DND-41 (cell line): ENCODE measurements around the gene DIPK1C.

Source experiments
- ATAC-seq: fragments of 200-7000 bp; cut with Tn5 transposase; 3 replicates; pipeline ENCODE4 v1.9.1; 2021; ENCODE audit warnings: low read depth; ENCODE audit not compliant: insufficient read depth
- DNase-seq: peaks from one replicate; pipeline ENCODE4 v3.0.0-alpha.2; 2020
- H2AFZ ChIP-seq: 2 replicates; pipeline ENCODE4 v1.6.0; 2012; ENCODE audit warnings: low read depth, low read length
- H3K27ac ChIP-seq: 2 replicates; pipeline ENCODE4 v1.5.1; 2012; ENCODE audit warnings: low read length, inconsistent platforms
- H3K27me3 ChIP-seq: fragments of 200-600 bp; sonication (generic); 2 replicates; pipeline ENCODE4 v1.6.0; 2012; ENCODE audit warnings: low read length, mild to moderate bottlenecking, inconsistent platforms; ENCODE audit not compliant: insufficient read depth, poor library complexity
- H3K36me3 ChIP-seq: 2 replicates; pipeline ENCODE4 v1.5.1; 2012; ENCODE audit warnings: low read length, inconsistent platforms; ENCODE audit not compliant: insufficient read depth
- H3K4me1 ChIP-seq: 2 replicates; pipeline ENCODE4 v1.5.1; 2012; ENCODE audit warnings: mild to moderate bottlenecking, low read length; ENCODE audit not compliant: insufficient read depth
- H3K4me2 ChIP-seq: 2 replicates; pipeline ENCODE4 v1.6.0; 2012; ENCODE audit warnings: mild to moderate bottlenecking, moderate library complexity, low read length, inconsistent platforms; ENCODE audit not compliant: insufficient read depth
- H3K4me3 ChIP-seq, 2 experiments: fragments of 200-600 bp in 1 of 2; shearing (Covaris generic) in 1 of 2; 2 replicates each; pipeline ENCODE4 v1.5.1; 2012 to 2016; ENCODE audit warnings: inconsistent platforms in 2 of 2, low read length in 2 of 2, mild to moderate bottlenecking in 2 of 2, low read depth in 1 of 2, moderate library complexity in 1 of 2
- H3K79me2 ChIP-seq: 2 replicates; pipeline ENCODE4 v1.6.0; 2012; ENCODE audit warnings: low read length, inconsistent platforms; ENCODE audit not compliant: insufficient read depth
- H3K9ac ChIP-seq: 2 replicates; pipeline ENCODE4 v1.6.0; 2012; ENCODE audit warnings: low read depth, mild to moderate bottlenecking, inconsistent platforms, low read length, moderate library complexity
- H3K9me3 ChIP-seq: 2 replicates; pipeline ENCODE4 v1.5.1; 2012; ENCODE audit warnings: low read length, moderate library complexity, mild to moderate bottlenecking, inconsistent platforms; ENCODE audit not compliant: insufficient read depth, severe bottlenecking
- H4K20me1 ChIP-seq: 2 replicates; pipeline ENCODE4 v1.6.0; 2012; ENCODE audit warnings: low read length; ENCODE audit not compliant: insufficient read depth
- CTCF ChIP-seq: IDR thresholded peaks from 2 replicates; pipeline ENCODE4 v1.5.1; 2012; ENCODE audit warnings: borderline replicate concordance, low read length, moderate library complexity, mild to moderate bottlenecking; ENCODE audit not compliant: poor library complexity, severe bottlenecking; ENCODE audit errors: extremely low read depth
- EZH2 ChIP-seq: IDR thresholded peaks from 3 replicates; pipeline ENCODE4 v1.6.1; 2012; ENCODE audit warnings: borderline replicate concordance, low read depth, mild to moderate bottlenecking, moderate library complexity, low read length, inconsistent platforms; ENCODE audit not compliant: severe bottlenecking

DIPK1C gene

GRCh38 chr18:74444104-74444503 lies 13.0 kb downstream of the DIPK1C start:
- Histone ChIP-seq H3K9me3 (no peaks in the 10 kb centered on the region), H3K4me1 (no peaks in the 10 kb centered on the region), H3K36me3 (no peaks in the 10 kb centered on the region), H3K4me2 (no peak overlapping the region), H3K4me3 (no peak overlapping the region), H3K79me2 (no peaks in the 10 kb centered on the region), H4K20me1 (no peaks in the 10 kb centered on the region), H3K27ac (no peak overlapping the region), H3K9ac (no peak overlapping the region), H3K27me3 (peaks cover 3% of the 10 kb centered on the region), H2AFZ (no peak overlapping the region)
- ATAC-seq (no peak), DNase-seq (no peak)
- no peak for TF ChIP-seq CTCF
- TF ChIP-seq EZH2: no peak

GRCh38 chr18:74440808-74441427 lies 16.2 kb downstream of the DIPK1C start:
- no peaks in the 10 kb centered on the region for H3K9me3 ChIP-seq
- no peak for TF ChIP-seq CTCF
- TF ChIP-seq EZH2: no peak
- H4K20me1 ChIP-seq: no peaks in the 10 kb centered on the region
- no peaks in the 10 kb centered on the region for H3K79me2 ChIP-seq
- no peak overlapping the region for H3K4me3 ChIP-seq
- no peak for ATAC-seq
- no peaks in the 10 kb centered on the region for H3K36me3 ChIP-seq
- no peak overlapping the region for H3K27ac ChIP-seq
- H3K4me2 ChIP-seq: no peak overlapping the region
- H3K27me3 ChIP-seq: peaks cover 1% of the 10 kb centered on the region
- H3K4me1 ChIP-seq: no peaks in the 10 kb centered on the region
- no peak overlapping the region for H2AFZ ChIP-seq
- H3K9ac ChIP-seq: no peak overlapping the region
- no peak for DNase-seq

GRCh38 chr18:74438091-74438490 lies 19.0 kb downstream of the DIPK1C start:
- H3K4me2 ChIP-seq: no peak overlapping the region
- no peaks in the 10 kb centered on the region for H4K20me1 ChIP-seq
- no peak overlapping the region for H3K27ac ChIP-seq
- no peak overlapping the region for H2AFZ ChIP-seq
- H3K4me3 ChIP-seq: no peak overlapping the region
- peaks cover 2% of the 10 kb centered on the region for H3K27me3 ChIP-seq
- TF ChIP-seq CTCF (no peak), EZH2 (no peak)
- no peaks in the 10 kb centered on the region for H3K79me2 ChIP-seq
- H3K4me1 ChIP-seq: no peaks in the 10 kb centered on the region
- no peaks in the 10 kb centered on the region for H3K9me3 ChIP-seq
- DNase-seq (no peak), ATAC-seq (no peak)
- H3K36me3 ChIP-seq: no peaks in the 10 kb centered on the region
- H3K9ac ChIP-seq: no peak overlapping the region
